ENCODE measurements around the gene LDLRAD4.

The LDLRAD4 gene

DNA sequence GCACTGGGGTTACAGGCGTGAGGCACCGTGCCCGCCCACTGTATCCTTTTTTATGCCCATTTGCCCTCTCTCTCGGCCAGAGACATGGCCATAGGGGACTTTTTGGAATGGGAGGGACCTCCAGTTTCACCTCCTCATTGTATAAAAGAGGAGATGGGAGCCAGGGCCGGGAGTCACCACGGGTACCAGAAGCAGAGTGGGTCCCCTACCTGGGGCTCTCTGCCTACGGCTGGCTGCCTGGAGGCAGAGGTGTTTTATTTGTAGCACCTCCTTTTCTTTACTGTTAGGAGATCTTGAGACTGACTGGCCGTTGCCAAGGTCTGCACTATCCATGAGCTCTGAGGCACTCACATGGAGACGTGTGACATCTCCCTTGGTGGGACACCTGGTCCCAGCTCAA lies 162.8 kb downstream of the LDLRAD4 start:
- TF ChIP-seq GATA3 (IDR thresholded peaks at IDR 0.05; ENCODE audit: low read depth, low read length): no peak
- no peak for TF ChIP-seq GATA2 (IDR thresholded peaks at IDR 0.05; ENCODE audit: low read depth, low read length)

DNA sequence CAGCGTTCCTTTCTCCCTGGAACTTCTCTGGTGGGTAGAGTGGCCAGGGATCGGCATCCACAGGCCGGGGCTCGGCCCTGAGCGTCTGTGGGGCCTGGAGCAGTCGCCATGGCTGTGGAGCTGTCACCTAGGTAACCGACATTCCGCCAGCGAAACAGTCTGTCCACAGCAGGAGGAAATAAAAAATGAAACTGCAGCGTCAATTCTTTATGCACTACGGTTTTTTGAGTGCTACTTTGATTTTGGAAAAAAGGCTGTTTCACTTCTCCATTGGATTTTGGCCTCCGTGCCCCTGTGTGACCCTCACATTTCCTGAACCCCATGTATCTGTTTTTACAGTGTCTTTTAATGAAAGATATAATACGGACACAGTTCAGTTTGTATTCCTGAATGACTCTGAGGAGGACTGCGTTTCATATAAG lies 163.4 kb downstream of the LDLRAD4 start:
- TF ChIP-seq GATA2 (IDR thresholded peaks at IDR 0.05; ENCODE audit: low read depth, low read length) (no peak), GATA3 (IDR thresholded peaks at IDR 0.05; ENCODE audit: low read depth, low read length) (no peak)

DNA sequence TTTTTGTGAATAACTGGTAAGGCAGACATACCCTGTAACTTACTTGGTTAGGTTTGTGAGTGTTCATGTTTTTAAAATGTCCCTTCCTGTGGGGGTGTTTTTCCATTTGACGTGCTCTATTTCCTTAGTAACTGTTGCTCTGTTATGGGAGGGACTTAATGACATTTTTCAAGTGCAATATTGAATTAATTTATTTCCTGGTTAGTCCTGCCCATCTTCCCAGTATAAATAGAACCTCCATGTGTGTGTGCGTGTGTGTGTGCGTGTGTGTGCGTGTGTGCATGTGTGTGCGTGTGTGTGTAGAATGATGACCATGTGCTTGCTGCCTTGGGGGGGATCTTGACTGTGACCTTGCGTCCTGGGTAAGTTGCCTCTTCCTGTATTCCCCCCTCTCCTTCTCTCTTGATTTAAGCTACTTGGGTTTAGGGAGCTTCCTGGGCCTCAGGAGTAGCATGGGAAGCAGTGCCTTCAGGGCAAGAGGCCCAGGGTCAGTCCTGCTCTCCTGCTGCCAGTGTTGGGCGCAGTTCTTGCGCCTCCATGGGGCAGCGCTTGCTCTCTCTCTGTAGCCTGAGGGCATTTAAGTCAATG lies 163.9 kb downstream of the LDLRAD4 start:
- TF ChIP-seq GATA3 (IDR thresholded peaks at IDR 0.05; ENCODE audit: low read depth, low read length) (no peak), GATA2 (IDR thresholded peaks at IDR 0.05; ENCODE audit: low read depth, low read length) (no peak)

DNA sequence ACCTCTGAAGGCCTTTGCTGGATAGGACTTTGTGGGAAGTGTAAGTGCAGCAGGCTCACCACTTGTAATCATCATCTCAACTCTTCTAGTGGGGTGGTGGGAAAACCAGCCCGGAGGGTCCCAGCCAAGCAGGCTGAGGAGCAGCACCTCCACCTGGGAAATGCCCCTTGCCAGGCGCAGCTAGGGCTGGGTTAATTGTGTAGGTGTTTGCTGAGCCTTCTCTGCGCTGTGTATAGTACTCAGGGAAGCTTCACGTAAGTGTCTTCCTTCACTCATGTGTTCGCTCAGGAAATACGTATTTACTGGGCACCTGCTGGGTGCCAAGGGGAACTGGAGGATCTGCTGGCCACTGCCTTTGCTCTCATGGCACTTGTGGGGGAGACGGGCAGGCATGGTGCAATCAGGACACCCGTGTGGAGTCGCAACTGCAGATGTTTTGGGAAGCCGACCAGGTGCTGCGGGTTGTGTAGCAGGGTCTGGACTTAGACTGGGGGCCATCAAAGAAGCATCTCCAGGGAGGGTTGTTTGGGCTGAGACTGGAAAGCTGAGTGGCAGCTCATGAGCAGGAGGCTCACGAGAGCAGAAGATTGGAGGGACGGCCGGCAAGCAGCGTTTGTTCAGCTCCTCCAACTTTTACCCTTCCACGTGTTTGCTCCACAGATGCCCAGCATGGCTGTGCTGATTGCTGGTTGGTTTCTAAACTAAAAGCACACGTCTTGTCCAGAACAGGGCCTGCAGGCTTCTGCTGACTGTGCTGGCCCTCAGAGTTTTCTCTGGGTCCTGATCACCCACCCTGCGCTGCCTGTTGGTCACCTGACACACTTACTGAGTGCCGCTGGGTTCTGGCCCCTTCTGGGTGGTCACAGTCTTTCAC lies 164.6 kb downstream of the LDLRAD4 start:
- TF ChIP-seq GATA2 (IDR thresholded peaks at IDR 0.05; ENCODE audit: low read depth, low read length) (no peak), GATA3 (IDR thresholded peaks at IDR 0.05; ENCODE audit: low read depth, low read length) (no peak)

DNA sequence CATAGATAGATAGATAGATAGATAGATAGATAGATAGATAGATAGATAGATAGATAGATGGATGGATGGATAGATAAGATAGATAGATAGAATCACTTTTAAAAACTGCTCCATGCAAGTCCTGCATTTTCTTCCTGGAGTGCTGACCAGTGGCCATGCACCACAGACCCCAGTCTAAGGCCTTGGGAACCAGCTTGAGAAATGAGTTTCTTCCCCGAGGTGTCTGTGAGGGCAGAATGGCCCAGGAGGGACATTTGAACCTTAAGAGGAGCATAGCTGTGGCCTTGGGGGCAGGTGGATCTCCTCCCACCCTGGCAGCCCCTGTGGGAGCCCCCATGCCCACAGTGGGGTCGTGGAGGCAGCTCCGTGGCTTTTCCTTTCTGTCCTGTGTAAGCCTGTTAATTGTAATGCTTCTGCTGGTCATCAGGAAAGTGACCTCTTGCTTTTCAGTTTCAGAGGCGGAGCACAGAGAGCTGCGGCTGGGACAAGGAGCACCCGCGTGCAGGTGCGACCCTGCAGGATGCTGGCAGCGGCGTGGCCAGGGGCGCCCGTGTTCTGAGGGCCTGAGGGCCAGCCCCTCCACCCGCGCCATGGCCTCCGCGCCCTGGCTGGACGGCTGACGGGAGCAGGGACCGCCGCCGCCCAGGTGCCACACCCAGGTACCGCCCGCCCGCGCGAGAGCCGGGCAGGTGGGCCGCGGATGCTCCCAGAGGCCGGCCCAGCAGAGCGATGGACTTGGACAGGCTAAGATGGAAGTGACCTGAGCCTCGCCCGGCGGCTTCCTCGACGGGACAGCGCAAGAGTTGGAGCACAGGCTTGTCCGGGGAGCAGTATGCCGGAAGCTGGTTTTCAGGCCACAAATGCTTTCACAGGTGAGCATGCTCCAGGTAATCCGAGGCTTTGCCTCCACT lies 168.6 kb downstream of the LDLRAD4 start:
- TF ChIP-seq GATA3 (IDR thresholded peaks at IDR 0.05; ENCODE audit: low read depth, low read length): no peak
- no peak for TF ChIP-seq GATA2 (IDR thresholded peaks at IDR 0.05; ENCODE audit: low read depth, low read length)

DNA sequence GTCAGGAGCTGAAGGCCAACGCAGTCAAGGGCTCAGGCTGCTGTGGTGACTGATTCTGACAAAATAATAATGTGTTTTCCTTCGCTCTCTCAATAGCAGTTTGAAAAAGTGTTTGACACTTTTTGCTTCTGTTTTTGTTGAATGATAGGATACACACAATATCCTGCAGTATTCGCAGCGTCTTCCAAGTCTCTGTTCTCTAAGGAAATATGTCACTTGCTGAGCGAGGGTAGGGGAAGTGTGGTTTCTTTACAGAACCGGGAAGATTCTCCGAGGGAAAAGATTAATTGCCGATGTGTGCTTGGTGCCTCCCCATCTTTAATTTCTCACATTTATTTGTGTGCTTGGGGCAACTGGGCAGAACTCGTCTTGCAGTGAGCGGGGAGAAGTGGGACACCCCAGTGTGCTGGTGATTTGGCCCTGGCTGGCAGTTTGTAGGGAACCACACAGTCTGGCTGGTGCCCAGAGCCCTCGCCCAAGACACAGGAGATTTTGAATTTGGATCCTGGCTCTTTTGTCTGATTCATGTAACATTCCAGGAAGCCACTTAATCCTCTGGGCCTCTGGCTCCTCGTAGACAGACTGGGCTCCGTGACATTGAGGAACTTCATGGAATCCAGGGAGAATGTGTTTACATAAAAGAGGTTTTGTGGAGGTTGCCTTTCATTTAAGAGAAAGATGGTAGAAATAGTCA lies 169.4 kb downstream of the LDLRAD4 start:
- TF ChIP-seq GATA2 (IDR thresholded peaks at IDR 0.05; ENCODE audit: low read depth, low read length) (no peak), GATA3 (IDR thresholded peaks at IDR 0.05; ENCODE audit: low read depth, low read length) (no peak)

DNA sequence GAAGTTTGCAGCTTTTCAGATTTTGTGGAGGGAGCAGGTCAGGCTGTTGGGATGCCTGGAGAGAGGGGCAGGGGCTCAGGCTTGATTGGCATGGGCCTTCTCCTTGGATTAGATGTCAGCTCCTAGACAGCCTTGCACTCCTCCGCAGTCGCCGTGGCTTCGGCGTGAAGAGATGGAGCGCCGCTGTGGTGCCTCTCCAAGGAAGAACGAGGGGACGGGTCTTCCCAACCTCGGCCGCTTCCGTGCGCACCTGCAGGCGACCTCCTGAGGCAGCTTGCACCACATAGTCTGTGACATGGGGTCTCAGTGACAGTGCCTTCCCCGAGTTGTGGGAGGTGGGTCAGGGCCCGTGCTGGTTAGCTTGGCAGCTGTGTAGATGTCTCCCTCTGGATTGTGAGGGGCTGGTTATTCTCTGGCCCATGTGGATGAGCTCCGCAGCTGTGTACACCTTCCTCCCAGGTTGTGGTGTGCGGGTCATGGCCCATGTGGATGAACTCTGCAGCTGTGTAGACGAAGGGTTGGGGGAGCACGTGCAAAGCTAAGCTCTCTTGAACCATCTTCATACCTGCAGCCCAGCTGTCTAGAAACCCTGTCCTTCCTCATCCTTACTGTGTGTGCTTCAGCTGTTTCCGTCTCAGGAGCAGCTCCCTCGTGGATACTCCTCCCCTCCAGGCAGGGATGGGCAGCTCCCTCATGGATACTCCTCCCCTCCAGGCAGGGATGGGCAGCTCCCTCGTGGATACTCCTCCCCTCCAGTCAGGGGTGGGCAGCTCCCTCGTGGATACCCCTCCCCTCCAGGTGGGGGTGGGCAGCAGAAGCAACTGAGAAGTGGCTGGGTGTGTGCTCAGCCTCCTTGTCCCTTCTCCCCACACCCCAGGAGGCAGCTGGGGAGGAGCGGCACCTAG lies 170.3 kb downstream of the LDLRAD4 start:
- no peak for TF ChIP-seq GATA2 (IDR thresholded peaks at IDR 0.05; ENCODE audit: low read depth, low read length)
- TF ChIP-seq GATA3 (IDR thresholded peaks at IDR 0.05; ENCODE audit: low read depth, low read length): no peak

DNA sequence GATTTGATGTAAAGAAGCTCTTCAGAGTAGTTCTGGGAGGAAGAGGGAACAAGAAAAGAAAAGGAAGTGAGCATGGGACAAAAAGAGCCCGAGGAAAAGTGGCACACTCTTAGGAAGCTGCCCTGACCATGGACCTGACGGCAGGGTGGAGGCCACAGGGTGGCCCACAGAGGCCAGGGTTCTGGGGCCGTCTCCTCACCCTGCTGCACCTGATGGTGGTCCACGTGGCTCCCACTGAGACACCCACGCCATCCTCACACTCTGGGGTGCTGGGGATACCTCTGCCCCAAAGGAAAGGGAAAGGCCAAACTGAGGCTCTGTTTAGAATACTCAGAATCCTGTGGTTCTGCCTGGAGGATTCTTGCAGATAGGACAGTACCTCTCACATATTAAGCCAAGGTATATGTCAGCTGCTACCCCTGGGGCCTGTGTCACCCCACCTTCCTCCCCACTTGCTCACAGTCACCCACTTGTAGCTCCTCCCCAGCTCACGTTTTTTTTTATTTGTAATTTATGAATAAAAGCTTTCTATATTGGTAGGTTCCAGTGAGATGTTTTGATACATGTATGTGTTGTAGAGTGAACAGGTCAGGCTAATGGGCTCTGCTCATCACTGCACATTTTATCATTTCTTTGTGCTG lies 171.1 kb downstream of the LDLRAD4 start:
- TF ChIP-seq GATA2 (IDR thresholded peaks at IDR 0.05; ENCODE audit: low read depth, low read length) (no peak), GATA3 (IDR thresholded peaks at IDR 0.05; ENCODE audit: low read depth, low read length) (no peak)

DNA sequence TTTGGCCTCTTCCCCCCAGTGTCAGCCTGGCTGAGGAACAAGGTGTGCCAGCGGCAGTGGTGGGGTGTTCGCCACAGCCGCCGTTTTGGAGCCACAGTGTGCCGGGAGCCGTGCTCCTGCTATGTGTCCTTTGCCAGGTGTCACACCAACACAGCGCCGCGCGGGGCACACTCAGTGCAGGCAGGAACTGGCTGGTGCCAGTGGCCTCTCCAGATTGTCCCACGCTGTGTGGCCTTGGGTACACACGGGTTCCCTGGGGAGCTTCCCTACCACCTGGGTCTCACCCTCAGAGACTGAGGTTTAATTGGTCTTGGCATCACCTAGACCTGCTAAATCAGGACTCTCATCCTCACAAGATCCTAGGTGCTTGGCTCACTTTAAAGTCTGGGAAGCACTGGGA lies 171.6 kb downstream of the LDLRAD4 start:
- no peak for TF ChIP-seq GATA3 (IDR thresholded peaks at IDR 0.05; ENCODE audit: low read depth, low read length)
- no peak for TF ChIP-seq GATA2 (IDR thresholded peaks at IDR 0.05; ENCODE audit: low read depth, low read length)

DNA sequence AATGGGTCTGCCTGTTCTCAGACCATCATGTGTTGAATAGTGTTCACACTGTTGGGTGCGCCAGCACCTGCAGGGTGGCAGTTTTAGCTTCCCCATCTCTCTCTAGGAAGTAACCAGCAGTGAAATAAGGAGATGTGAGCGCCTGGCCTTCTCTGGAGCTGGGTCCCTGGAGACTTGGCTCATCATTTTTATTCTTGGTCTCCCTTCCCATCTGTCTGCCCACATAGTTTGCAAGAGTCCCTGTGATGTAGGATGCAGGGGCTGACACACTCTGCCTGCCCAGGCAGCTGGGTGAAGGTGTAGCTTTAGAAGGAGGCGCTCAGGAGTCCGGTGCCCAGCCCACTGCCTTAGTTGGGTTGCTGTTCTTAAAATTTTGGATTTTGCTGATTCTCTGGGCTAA lies 172.2 kb downstream of the LDLRAD4 start:
- TF ChIP-seq GATA2 (IDR thresholded peaks at IDR 0.05; ENCODE audit: low read depth, low read length): no peak
- TF ChIP-seq GATA3 (IDR thresholded peaks at IDR 0.05; ENCODE audit: low read depth, low read length): no peak

DNA sequence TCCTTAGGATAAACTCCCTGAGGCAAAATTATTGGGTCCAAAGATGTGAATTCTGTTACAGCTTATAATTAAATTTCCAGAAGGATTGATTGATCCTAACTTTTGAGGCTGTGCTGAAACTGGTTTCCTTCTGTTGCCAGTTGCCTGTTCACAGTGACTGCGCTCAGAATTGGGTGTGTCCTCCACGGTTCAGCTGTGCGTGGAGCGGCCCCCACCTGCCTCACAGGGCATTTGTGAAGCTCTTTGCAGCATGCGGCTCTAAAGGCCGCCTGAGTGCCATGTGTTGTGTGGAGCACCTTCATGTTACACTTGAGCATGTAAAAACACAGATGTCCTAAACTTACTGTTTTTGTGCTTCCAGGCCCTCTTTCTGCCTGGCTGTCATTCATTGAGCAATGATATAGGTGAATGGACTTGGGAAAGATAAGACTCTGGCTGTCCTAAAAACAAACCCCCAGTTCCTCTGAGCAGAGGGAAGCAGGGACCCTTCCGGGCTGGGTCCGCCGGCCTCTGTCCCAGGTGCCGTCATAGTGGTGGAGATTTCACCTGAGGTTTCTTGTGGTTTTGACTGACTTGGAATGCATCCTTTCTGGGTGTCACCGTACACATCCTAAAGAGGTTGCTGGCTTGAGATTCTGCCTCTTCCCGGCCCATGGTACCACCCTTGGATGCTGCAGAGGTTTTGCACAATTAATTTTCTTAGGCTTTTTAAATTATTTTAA lies 173.6 kb downstream of the LDLRAD4 start:
- TF ChIP-seq GATA2 (IDR thresholded peaks at IDR 0.05; ENCODE audit: low read depth, low read length) (no peak), GATA3 (IDR thresholded peaks at IDR 0.05; ENCODE audit: low read depth, low read length) (no peak)

DNA sequence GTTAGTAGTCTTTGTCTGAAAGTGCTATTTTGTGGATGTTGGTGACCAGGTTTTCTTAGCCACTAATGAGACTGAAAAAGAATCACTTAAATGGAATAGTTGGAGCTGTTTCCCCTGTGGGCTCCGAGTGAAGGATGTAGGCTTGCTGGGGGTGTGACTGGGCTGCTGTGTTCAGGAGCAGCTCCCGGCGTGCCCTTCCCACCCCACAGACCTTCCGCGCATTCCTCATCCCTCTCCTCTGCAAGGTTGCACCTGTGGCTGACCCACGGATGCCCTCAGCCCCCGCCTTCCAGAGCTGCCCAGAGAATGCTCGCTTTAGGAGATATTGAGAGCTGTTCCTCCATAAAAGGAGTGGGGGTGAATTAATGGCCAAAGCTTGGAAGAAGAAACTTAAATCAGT lies 174.3 kb downstream of the LDLRAD4 start:
- no peak for TF ChIP-seq GATA3 (IDR thresholded peaks at IDR 0.05; ENCODE audit: low read depth, low read length)
- TF ChIP-seq GATA2 (IDR thresholded peaks at IDR 0.05; ENCODE audit: low read depth, low read length): no peak
